Neuron (in vitro differentiated cells): ENCODE measurements around the gene STX3.

Source experiments
- H2AFZ ChIP-seq: one replicate; pipeline ENCODE4 v1.6.1; 2013; ENCODE audit warnings: low read depth, mild to moderate bottlenecking, inconsistent platforms, low read length, moderate library complexity
- H3K27me3 ChIP-seq: one replicate; pipeline ENCODE4 v1.6.1; 2013; ENCODE audit warnings: low read length; ENCODE audit not compliant: insufficient read depth
- H3K36me3 ChIP-seq: one replicate; pipeline ENCODE4 v1.6.1; 2013; ENCODE audit warnings: low read length; ENCODE audit not compliant: insufficient read depth
- H3K4me1 ChIP-seq: one replicate; pipeline ENCODE4 v1.6.1; 2013; ENCODE audit warnings: low read length; ENCODE audit not compliant: insufficient read depth
- H3K4me3 ChIP-seq: 2 replicates; pipeline ENCODE4 v1.5.1; 2013; ENCODE audit warnings: mild to moderate bottlenecking, low read length, moderate library complexity
- H3K9me3 ChIP-seq: one replicate; pipeline ENCODE4 v1.6.1; 2013; ENCODE audit warnings: low read length

STX3 gene

DNA sequence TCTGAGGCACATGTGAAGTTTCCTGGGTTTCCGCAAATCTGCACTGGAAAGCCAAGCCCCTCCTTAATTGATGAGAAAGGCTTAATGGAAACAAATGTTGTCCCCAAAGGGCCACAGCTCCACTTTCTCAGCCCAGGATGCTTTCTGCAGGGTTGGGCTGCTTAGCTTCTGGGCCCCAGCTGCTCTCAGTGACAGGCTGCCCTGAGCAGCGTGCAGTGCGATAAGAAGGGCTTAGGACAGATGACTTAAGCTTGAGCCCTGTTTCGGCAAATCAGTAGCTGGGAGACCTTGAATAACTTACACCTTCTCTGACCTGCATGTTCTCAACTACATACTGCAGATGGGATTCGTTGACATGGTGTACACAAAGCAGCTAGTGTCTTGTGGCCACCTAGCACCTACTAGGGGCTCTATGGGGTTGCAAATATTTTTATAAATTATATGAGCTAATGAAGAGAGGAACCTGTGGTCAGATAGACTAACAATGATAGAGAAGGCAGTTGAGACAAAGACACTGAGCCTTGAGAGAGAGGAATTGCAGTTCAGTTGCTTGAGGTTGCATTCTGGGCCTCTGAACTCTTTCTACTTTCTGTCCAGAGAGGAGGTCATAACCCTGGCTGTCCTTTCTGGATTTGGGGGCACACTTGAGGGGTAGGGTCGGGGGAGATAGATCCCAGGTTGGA is 11.5 kb downstream of the STX3 start:
- H3K4me1 ChIP-seq = no peaks in the 10 kb centered on the region

DNA sequence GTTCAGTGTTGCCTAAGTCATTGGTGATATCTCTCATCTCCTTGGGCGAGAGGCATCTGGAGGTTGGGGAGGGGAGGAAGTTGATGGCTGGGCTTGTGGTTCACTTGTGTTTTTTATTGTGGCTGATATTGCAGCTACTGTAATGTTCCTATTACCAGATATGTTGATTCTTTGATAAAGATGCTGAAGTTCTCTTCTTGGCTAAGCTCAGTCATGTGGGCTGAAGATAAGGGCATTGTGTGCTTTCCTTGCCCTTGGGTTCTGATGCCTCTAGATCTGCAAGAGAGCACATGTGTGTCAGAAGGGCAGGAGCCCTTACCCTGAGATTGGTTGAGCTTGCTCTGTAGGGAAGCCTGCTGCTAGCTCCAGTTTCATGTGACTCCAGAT is 12.0 kb downstream of the STX3 start:
- Histone ChIP-seq H2AFZ (no peak overlapping the region), H3K4me1 (no peaks in the 10 kb centered on the region), H3K36me3 (no peaks in the 10 kb centered on the region), H3K27me3 (peaks cover 9% of the 10 kb centered on the region), H3K9me3 (no peaks in the 10 kb centered on the region), H3K4me3 (no peak overlapping the region)

More for the DNA sequence above, 11.5 kb downstream of the STX3 start:
- H3K9me3 ChIP-seq = no peaks in the 10 kb centered on the region
- no peak overlapping the region for H2AFZ ChIP-seq
- peaks cover 11% of the 10 kb centered on the region for H3K27me3 ChIP-seq
- H3K36me3 ChIP-seq = no peaks in the 10 kb centered on the region
- H3K4me3 ChIP-seq = no peak overlapping the region

DNA sequence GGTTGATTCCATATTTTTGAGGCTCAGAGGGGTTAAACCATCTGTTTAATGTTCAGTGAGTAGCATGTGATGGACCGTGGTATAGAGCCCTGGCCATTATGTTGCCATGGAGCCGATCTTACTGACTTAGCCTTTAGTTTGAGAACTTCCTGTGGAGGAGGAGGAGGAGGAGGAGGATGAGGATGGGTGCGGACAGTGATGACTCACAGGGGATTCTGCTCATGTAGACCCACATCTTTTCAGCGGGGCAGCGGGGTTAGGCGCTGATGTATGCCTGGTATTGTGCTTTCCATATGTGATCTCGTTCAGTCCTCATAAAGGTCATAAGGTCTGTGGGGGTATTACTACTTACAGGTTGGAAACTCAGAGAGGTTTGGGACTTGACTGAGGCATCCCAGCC is 13.9 kb downstream of the STX3 start:
- no peak overlapping the region for H3K4me3 ChIP-seq
- H3K27me3 ChIP-seq = peaks cover 3% of the 10 kb centered on the region
- no peaks in the 10 kb centered on the region for H3K4me1 ChIP-seq
- H3K36me3 ChIP-seq = no peaks in the 10 kb centered on the region
- H2AFZ ChIP-seq = no peak overlapping the region
- H3K9me3 ChIP-seq = no peaks in the 10 kb centered on the region

DNA sequence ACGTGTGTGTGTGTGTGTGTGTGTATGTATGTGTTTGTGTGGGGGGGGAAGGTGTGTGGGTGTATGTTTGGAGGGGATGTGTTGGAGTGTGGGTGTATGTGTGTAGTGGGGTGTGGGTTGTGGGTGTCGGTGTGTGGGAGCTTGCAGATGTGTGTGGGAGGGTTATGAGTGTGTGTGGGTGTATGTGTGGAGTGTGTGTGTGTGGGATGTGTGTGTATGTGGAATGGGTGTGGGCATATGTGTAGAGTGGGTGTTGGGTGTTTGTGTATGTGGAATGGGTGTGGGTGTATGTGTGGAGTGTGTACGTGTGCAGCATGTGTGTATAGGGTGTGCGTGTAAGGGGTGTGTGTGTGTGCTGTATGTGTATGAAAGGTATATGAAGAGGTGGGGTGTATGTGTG is 14.7 kb downstream of the STX3 start:
- no peaks in the 10 kb centered on the region for H3K9me3 ChIP-seq
- H3K4me3 ChIP-seq = no peak overlapping the region
- H2AFZ ChIP-seq = no peak overlapping the region
- H3K27me3 ChIP-seq = peaks cover 3% of the 10 kb centered on the region
- no peaks in the 10 kb centered on the region for H3K36me3 ChIP-seq
- no peaks in the 10 kb centered on the region for H3K4me1 ChIP-seq

DNA sequence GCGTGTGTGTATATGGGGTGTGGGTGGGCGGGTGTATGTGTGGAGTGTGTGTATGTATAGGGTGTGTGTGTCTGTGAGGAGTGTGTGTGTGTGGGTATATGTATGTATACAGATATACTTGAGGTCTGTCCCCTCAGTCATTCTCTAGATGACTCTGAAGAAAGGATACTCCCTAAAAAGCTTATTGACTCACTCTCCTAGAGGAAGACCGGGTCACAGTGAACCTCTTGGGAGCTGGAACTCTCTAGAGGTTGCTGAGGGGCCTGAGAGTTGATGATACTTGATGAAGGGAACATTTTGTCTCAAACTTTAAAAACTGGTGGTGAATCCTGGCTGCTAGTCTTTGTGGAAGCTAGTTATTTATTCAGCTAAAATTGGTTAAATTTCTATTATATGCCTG is 15.1 kb downstream of the STX3 start:
- Histone ChIP-seq H3K9me3 (no peaks in the 10 kb centered on the region), H3K4me1 (no peaks in the 10 kb centered on the region), H3K36me3 (no peaks in the 10 kb centered on the region), H3K4me3 (no peak overlapping the region), H2AFZ (no peak overlapping the region), H3K27me3 (peaks cover 3% of the 10 kb centered on the region)

DNA sequence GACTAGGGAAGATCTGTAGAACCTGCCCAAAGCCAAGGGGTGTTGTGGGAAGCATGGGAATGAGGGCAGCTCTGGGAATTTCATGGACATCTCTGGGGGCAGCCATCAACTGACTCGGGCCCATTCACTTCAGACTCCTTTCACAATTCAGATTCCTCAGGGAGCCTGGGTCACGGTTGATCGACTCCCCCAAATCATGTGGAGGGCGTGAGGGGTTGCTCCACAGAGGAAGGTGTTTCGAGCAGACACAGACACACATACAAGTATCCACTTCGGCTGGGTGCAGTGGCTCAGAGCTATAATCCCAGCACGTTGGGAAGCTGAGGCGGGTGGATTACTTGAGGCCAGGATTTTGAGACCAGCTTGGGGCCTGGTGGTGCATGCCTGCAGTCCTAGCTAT is 15.7 kb downstream of the STX3 start:
- H3K9me3 ChIP-seq = no peaks in the 10 kb centered on the region
- no peak overlapping the region for H2AFZ ChIP-seq
- no peaks in the 10 kb centered on the region for H3K36me3 ChIP-seq
- peaks cover 3% of the 10 kb centered on the region for H3K27me3 ChIP-seq
- no peaks in the 10 kb centered on the region for H3K4me1 ChIP-seq
- no peak overlapping the region for H3K4me3 ChIP-seq

DNA sequence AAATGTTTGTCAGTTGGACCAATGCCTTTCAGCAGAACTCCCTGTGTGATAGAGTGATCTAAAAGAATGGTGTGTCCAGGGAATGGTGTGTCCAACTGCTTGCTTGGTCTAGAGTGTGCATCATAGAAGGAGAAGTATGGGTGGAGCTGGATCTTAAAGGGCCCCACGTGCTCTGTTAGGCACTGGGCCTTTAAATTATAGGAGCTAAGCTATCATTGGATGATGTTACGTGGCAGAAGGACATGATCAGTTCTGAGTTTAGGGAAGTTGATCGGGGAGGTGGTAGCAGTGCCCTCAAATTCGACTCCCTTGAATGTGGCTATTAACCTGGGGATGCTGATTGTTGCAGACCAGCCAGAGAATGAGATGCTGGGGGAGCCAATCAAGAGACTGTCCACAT is 16.4 kb downstream of the STX3 start:
- Histone ChIP-seq H3K27me3 (peaks cover under 1% of the 10 kb centered on the region), H3K4me1 (no peaks in the 10 kb centered on the region), H3K4me3 (no peak overlapping the region), H3K36me3 (no peaks in the 10 kb centered on the region), H2AFZ (no peak overlapping the region), H3K9me3 (no peaks in the 10 kb centered on the region)

DNA sequence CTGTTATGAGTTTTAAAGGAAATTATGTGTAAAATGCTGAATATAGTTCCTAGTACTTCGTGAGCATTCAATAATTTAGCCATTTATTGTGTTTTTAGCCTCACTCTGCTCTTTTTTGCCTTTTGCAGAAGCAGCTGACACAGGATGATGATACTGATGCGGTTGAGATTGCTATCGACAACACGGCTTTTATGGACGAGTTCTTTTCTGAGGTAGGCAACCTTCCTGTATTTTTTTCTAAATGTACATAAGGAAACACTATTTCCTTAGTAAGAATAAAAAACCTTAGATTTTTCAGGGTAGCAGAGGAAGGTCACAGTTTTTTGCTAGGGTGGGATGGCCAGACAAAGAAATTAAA is 17.9 kb downstream of the STX3 start:
- Histone ChIP-seq H3K4me3 (no peak overlapping the region), H3K36me3 (no peaks in the 10 kb centered on the region), H3K4me1 (no peaks in the 10 kb centered on the region), H3K27me3 (no peaks in the 10 kb centered on the region), H3K9me3 (no peaks in the 10 kb centered on the region), H2AFZ (no peak overlapping the region)

DNA sequence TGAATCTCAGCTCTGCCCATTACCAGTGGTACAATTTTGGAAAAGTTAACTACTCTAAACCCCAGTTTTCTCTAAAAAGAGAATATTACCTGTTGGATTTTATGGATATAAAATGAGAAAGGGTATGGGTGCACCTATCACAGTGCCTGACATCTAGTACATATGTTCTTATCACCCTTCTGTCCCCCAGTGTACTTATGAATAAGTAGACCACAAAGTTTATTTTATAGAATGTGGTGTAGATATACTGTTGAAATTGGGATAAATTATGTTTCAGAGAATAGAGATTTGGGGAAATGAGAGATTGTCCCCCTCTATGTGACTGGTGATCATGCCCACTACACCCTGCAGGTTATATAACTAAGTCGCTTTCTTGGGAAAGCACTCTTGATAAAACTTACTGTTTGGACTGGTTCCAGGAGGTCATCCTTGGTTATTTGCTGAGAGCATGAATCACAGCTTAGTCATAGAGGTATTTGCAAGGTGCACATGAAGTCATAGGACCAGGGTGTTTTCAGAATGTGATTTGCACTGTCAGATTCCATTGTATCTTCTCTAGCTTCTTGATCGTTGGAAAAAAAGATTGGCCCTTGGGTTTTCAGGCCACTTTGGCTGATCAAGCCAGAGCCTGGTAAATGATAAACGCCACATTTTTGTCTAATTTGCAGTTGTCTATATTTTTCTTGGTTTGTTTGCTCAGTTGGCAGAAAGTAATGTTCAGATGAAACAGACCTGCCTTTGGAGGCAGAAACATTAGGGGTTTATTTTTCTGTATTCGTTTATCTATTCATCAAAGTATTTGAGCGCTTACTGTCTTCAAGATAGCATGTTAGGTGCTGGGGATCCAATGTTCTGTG is 21.3 kb downstream of the STX3 start:
- no peaks in the 10 kb centered on the region for H3K36me3 ChIP-seq

DNA sequence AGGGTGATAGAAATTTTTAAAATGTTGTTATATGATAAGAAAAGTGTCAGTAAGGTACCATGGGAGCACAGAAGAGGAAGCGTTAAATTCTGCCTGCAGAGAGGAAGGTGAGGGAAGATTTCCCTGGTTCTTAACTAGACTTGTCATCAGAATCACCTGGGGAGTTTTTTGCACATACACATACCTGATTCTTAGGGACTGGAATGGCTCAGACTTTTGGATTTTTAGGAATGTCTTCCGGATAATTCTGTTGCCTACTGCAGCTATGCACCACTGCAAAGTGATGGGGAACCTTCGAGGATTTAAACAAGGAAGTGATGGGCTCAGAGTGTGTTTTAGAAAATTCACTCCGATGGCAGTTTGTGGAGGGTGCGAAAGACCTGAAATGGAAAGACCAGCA is 21.9 kb downstream of the STX3 start:
- Histone ChIP-seq H3K36me3 (no peaks in the 10 kb centered on the region), H3K4me3 (no peak overlapping the region), H3K9me3 (no peaks in the 10 kb centered on the region), H3K27me3 (peaks cover 2% of the 10 kb centered on the region), H3K4me1 (no peaks in the 10 kb centered on the region), H2AFZ (no peak overlapping the region)

More for the DNA sequence above, 21.3 kb downstream of the STX3 start:
- Histone ChIP-seq H3K27me3 (peaks cover 2% of the 10 kb centered on the region), H2AFZ (no peak overlapping the region), H3K9me3 (no peaks in the 10 kb centered on the region), H3K4me3 (no peak overlapping the region), H3K4me1 (no peaks in the 10 kb centered on the region)

DNA sequence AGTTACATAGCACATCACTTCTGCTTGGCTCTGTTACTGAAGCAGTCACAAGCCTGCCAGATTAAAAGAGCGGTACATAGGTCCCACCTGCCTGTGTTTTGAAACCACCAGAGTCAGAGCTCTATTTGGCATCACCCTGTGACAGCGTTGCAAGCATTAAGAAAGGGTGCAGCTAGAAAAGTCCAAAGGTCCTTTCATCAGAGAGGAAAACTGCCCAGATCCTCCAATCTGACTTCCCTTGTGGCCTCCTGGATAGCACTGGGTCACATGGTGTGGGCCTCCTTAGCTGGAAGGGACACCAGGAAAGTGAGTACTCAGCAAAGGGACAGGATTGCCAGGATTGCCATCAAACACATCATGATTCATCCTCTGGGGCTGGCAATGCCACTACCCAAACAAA is 22.9 kb downstream of the STX3 start:
- no peak overlapping the region for H3K4me3 ChIP-seq
- H3K36me3 ChIP-seq = no peaks in the 10 kb centered on the region
- peaks cover 2% of the 10 kb centered on the region for H3K27me3 ChIP-seq
- no peaks in the 10 kb centered on the region for H3K4me1 ChIP-seq
- no peaks in the 10 kb centered on the region for H3K9me3 ChIP-seq
- no peak overlapping the region for H2AFZ ChIP-seq

DNA sequence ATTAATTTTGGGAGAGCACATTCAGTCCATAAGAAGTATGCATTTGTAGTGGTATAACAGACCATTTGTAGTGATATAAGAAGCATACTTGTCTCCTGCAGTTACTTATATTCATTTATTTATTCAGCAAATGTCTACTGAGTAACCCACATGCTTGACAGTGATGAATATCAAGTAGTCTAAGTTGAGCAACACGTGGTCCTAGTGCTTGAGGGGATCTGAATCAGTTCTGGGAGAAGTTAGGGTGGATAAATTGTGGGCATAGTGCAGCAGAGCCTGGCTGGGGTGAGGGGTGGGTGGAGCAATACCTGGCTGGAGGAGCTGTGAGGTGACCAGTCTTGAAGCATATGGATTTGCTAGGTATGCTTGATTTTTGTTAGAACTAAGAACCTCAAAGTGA is 24.3 kb downstream of the STX3 start:
- Histone ChIP-seq H3K9me3 (peaks cover 2% of the 10 kb centered on the region), H3K36me3 (no peaks in the 10 kb centered on the region), H3K4me3 (no peak overlapping the region), H2AFZ (no peak overlapping the region), H3K27me3 (peaks cover 2% of the 10 kb centered on the region), H3K4me1 (no peaks in the 10 kb centered on the region)

DNA sequence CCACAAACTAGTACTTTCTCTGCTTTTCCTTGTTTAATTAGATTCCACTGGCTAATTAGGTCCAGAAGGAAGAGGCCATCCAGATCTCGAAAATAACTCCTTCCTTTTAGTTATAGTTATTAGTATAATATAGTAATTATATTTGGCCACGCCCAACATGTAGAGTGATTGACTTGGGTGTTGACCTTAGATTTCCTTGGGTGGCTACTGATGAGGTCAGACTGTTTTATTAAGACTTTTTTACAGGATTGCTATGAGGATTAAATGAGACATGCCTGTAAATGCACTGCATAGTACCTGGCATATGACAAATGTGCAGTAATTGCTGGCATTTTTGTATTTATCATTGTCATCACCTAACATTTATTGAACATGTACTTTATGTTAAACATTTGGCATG is 26.9 kb downstream of the STX3 start:
- Histone ChIP-seq H3K36me3 (no peaks in the 10 kb centered on the region), H3K4me1 (no peaks in the 10 kb centered on the region), H2AFZ (no peak overlapping the region)

More for the DNA sequence above, 26.9 kb downstream of the STX3 start:
- H3K27me3 ChIP-seq = peaks cover 2% of the 10 kb centered on the region
- H3K4me3 ChIP-seq = no peak overlapping the region
- H3K9me3 ChIP-seq = peaks cover 2% of the 10 kb centered on the region
